GM12878 (cell line): ENCODE results near the gene KRT78. TPM values are rescaled to one million over a fixed set of nuclear protein-coding genes. Genes with fewer than 3 reads are reported as not detected.

Source experiments
- ATAC-seq: fragments of 200-7000 bp; cut with Tn5 transposase; 3 replicates; pipeline ENCODE4 v1.9.1; 2020; ENCODE audit warnings: mild to moderate bottlenecking, moderate library complexity
- BruUV-seq: library from RNA; stranded (reverse); fragments of 400-500 nt; replicated peaks from 2 replicates; lab custom pipeline; 2021; lab: Mats Ljungman, UMichigan
- CTCF ChIA-PET: fragments of 300-600 bp; sonication (Branson Sonifier 250); formaldehyde crosslinking; extraction: SDS; loops from one replicate; lab custom pipeline; 2021; ENCODE audit warnings: inconsistent platforms; lab: Yijun Ruan, JAX
- POLR2A ChIA-PET: fragments of 350-600 bp; formaldehyde crosslinking; extraction: SDS; loops from one replicate; lab custom pipeline; 2021; ENCODE audit warnings: inconsistent platforms; lab: Charles Lee
- RAD21 ChIA-PET: fragments of 300-600 bp; sonication (Branson Sonifier 250); formaldehyde crosslinking; loops from one replicate; lab custom pipeline; 2023; ENCODE audit warnings: antibody characterized with exemption; ENCODE audit not compliant: unreplicated experiment; lab: Charles Lee
- SMC1A ChIA-PET: fragments of 300-600 bp; sonication (Branson Sonifier 250); formaldehyde crosslinking; loops from one replicate; lab custom pipeline; 2023; ENCODE audit not compliant: unreplicated experiment, uncharacterized antibody; lab: Charles Lee
- DNase-seq: peaks from one replicate; pipeline ENCODE4 v3.0.0-alpha.2; 2011; ENCODE audit warnings: low read depth, low spot score
- FAIRE-seq: peaks from 3 replicates; lab custom pipeline; 2011; peaks lifted over from hg19 to GRCh38; lab: Jason Lieb, UNC
- H2AFZ ChIP-seq: 2 replicates; pipeline ENCODE4 v1.6.0; 2011; ENCODE audit warnings: low read depth, low read length, control low read depth; ENCODE audit not compliant: control insufficient read depth
- H3K27ac ChIP-seq: 2 replicates; pipeline ENCODE4 v1.5.1; 2011; ENCODE audit warnings: control low read depth; ENCODE audit not compliant: control insufficient read depth, insufficient read depth
- H3K27me3 ChIP-seq, 2 experiments: replicated peaks in 1 of 2; 2 replicates each; pipeline versions ENCODE4 v1.6.0 to v1.6.1; 2011; ENCODE audit warnings: low read length in 1 of 2; ENCODE audit not compliant: control insufficient read depth in 2 of 2, insufficient read depth in 2 of 2
- H3K36me3 ChIP-seq, 2 experiments: 2 replicates each; pipeline ENCODE4 v1.5.1; 2011; ENCODE audit warnings: low read length in 1 of 2; ENCODE audit not compliant: control insufficient read depth in 2 of 2, insufficient read depth in 2 of 2
- H3K4me1 ChIP-seq: 2 replicates; pipeline ENCODE4 v1.6.1; 2011; ENCODE audit warnings: mild to moderate bottlenecking, low read length, moderate library complexity, mixed read lengths; ENCODE audit not compliant: control insufficient read depth, insufficient read depth
- H3K4me2 ChIP-seq: 2 replicates; pipeline ENCODE4 v1.6.0; 2011; ENCODE audit warnings: control low read depth; ENCODE audit not compliant: control insufficient read depth, insufficient read depth
- H3K4me3 ChIP-seq: fragments of 200-600 bp; sonication (generic); 2 replicates; pipeline ENCODE4 v1.5.1; 2016
- H3K79me2 ChIP-seq: 2 replicates; pipeline ENCODE4 v1.6.0; 2011; ENCODE audit warnings: low read length; ENCODE audit not compliant: control insufficient read depth, insufficient read depth
- H3K9ac ChIP-seq: 2 replicates; pipeline ENCODE4 v1.8.0; 2011; ENCODE audit warnings: low read length, control low read depth, mixed read lengths; ENCODE audit not compliant: control insufficient read depth, insufficient read depth
- H3K9me3 ChIP-seq: replicated peaks from 3 replicates; pipeline ENCODE4 v1.5.1; 2011; ENCODE audit warnings: mild to moderate bottlenecking, low read length; ENCODE audit not compliant: control insufficient read depth, insufficient read depth
- H4K20me1 ChIP-seq: 2 replicates; pipeline ENCODE4 v1.6.0; 2011; ENCODE audit not compliant: control insufficient read depth, insufficient read depth
- IKZF1 ChIP-seq: fragments of 450-650 bp; conservative IDR thresholded peaks from 2 replicates; pipeline ENCODE4 v1.6.1; 2017; ENCODE audit warnings: antibody characterized with exemption, mild to moderate bottlenecking
- MEF2B ChIP-seq: fragments of 450-650 bp; IDR thresholded peaks from 2 replicates; pipeline ENCODE4 v1.6.1; 2018; ENCODE audit warnings: mild to moderate bottlenecking, moderate library complexity; ENCODE audit not compliant: partially characterized antibody, poor library complexity, severe bottlenecking
- NR2F1 ChIP-seq: fragments of 450-650 bp; conservative IDR thresholded peaks from 2 replicates; pipeline ENCODE4 v1.6.1; 2017; ENCODE audit warnings: mild to moderate bottlenecking
- SIX5 ChIP-seq: IDR thresholded peaks from 2 replicates; pipeline ENCODE4 v1.6.1; 2011; ENCODE audit warnings: mild to moderate bottlenecking, low read depth, low read length, moderate library complexity; ENCODE audit not compliant: severe bottlenecking
- SREBF2 ChIP-seq: IDR thresholded peaks from 2 replicates; pipeline ENCODE4 v1.6.1; 2012; ENCODE audit warnings: mild to moderate bottlenecking, low read length
- WRNIP1 ChIP-seq: IDR thresholded peaks from 2 replicates; pipeline ENCODE4 v1.6.1; 2011; ENCODE audit warnings: low read depth, low read length, improper control_type of control experiment, borderline replicate concordance
- ZBTB11 ChIP-seq: fragments of 450-650 bp; formaldehyde crosslinking; IDR thresholded peaks from 2 replicates; pipeline ENCODE4 v1.5.0; 2022; ENCODE audit warnings: mild to moderate bottlenecking, missing genetic modification characterization
- ZBTB4 ChIP-seq: fragments of 450-650 bp; formaldehyde crosslinking; IDR thresholded peaks from 2 replicates; pipeline ENCODE4 v1.4.0; 2022; ENCODE audit warnings: mild to moderate bottlenecking, moderate library complexity
- WGBS: methylation state at CpG from one replicate; pipeline ENCODE4 v1.1.6; 2016; ENCODE audit warnings: low lambda C conversion rate; ENCODE audit not compliant: insufficient replicate concordance, insufficient coverage; ENCODE audit errors: missing lambda C conversion rate; 5-methylcytosine and 5-hydroxymethylcytosine counted together
- in situ Hi-C: fragments of 300-500 bp; cut with MboI; formaldehyde crosslinking; loops from 9 replicates; pipeline ENCODE4 v1.14.3; 2018; ENCODE audit warnings: mixed read lengths
- intact Hi-C: fragments of 100-400 bp; cut with micrococcal nuclease; formaldehyde crosslinking; loops from one replicate; pipeline ENCODE4 v1.14.2; 2022; ENCODE audit not compliant: unreplicated experiment
- polyA plus RNA-seq, 11 experiments: library from polyadenylated mRNA; depleted of rRNA in 4 of 11; unstranded in 6 of 11; stranded (reverse) in 5 of 11; fragments of >200 nt; fragmentation: Nextera tagmentation in 4 of 11; fragmentation: Illumina TruSeq in 1 of 11; extraction: Ambion mirVana in 4 of 11; extraction: Trizol in 1 of 11; gene quantifications; 1 replicate in 1 of 11; 2 replicates in 10 of 11; pipeline versions ENCODE4 v1.2.1 to v1.2.3, GENCODE V29; 2011 to 2016; ENCODE audit warnings: inconsistent platforms in 2 of 11, missing spikeins in 2 of 11, low read depth in 1 of 11
- total RNA-seq, 4 experiments: library from RNA; depleted of rRNA in 3 of 4; stranded (reverse); fragments of >200 nt in 3 of 4; fragmentation: Illumina TruSeq in 1 of 4; extraction: Trizol in 1 of 4; gene quantifications; 2 replicates each; pipeline versions ENCODE4 v1.2.1 to v1.2.3, GENCODE V29; 2013 to 2021
- TF ChIP-seq, protein P1 (sequence below): IDR thresholded peaks from 2 replicates; pipeline ENCODE4 v1.6.1; 2012; ENCODE audit warnings: mild to moderate bottlenecking, low read depth, low read length
- TF ChIP-seq, protein P2 (sequence below): IDR thresholded peaks from 2 replicates; pipeline ENCODE4 v1.6.1; 2011; ENCODE audit warnings: low read depth, mild to moderate bottlenecking, low read length, moderate library complexity, borderline replicate concordance; ENCODE audit errors: extremely low read depth

KRT78 gene
- total and polyA plus RNA-seq, 10 of the 15 experiments (the other 5 are each of a cell fraction or from before 2014, with no cell fraction given) = 0.07 TPM; not detected in 9

GRCh38 chr12:52834727-52835001, 14.1 kb downstream of the KRT78 start (continued):
- no peak for TF ChIP-seq SIX5
- no peak for TF ChIP-seq SREBF2
- TF ChIP-seq, protein P1, sequence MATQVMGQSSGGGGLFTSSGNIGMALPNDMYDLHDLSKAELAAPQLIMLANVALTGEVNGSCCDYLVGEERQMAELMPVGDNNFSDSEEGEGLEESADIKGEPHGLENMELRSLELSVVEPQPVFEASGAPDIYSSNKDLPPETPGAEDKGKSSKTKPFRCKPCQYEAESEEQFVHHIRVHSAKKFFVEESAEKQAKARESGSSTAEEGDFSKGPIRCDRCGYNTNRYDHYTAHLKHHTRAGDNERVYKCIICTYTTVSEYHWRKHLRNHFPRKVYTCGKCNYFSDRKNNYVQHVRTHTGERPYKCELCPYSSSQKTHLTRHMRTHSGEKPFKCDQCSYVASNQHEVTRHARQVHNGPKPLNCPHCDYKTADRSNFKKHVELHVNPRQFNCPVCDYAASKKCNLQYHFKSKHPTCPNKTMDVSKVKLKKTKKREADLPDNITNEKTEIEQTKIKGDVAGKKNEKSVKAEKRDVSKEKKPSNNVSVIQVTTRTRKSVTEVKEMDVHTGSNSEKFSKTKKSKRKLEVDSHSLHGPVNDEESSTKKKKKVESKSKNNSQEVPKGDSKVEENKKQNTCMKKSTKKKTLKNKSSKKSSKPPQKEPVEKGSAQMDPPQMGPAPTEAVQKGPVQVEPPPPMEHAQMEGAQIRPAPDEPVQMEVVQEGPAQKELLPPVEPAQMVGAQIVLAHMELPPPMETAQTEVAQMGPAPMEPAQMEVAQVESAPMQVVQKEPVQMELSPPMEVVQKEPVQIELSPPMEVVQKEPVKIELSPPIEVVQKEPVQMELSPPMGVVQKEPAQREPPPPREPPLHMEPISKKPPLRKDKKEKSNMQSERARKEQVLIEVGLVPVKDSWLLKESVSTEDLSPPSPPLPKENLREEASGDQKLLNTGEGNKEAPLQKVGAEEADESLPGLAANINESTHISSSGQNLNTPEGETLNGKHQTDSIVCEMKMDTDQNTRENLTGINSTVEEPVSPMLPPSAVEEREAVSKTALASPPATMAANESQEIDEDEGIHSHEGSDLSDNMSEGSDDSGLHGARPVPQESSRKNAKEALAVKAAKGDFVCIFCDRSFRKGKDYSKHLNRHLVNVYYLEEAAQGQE = no peak

DNA sequence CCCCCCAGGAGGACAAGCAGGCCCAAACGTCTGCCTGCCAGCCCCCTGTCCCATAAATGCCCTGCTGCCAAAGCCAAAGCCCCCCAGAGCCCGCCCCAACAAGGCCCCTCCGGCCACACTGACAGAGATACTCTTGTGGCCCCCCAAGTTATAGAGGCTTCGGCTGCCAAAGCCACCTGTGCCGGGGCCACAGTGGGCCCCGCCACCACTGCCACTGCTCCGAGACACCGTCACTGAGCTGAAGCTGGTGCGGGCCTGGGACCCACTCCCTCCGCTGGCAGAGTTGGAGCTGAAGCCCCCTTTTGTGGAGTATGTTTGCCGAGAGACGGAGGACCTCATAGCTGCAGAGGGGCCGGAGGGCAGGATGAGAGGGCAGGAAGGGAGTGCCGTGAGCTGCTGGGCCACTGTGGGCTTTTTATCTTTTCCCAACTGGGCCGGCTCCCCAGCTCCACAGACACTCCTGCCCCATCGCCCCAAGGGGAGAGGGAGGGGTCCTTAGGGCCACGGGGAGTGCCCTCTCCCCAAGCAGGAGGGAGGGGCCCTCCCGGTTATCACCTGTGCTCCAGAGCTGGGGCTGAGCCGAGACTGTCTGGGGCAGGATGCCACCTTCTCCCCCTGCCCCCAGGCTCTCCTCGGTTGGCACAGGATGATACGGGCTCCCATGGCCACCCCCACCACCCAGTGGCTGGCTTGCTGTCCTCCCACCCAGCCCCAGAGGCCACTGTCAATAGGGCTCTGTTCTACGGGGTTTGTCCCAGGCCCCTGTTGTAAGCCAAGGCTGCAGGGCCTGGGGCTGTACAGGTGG, 14.7 kb downstream of the KRT78 start, which contains the start of gene KRT79:
KRT79 (minus strand) TSS at position 390 of the 805 bp plus-strand sequence; CDS start at position 339, 51 bp downstream.
- Histone ChIP-seq H3K79me2 (no peaks in the 10 kb centered on the region), H2AFZ (no peak within 1 kb of the TSS), H3K9me3 (no peaks in the 10 kb centered on the region), H3K4me2 (no peak within 1 kb of the TSS), H3K9ac (no peak within 1 kb of the TSS), H3K4me3 (no peak within 1 kb of the TSS), H3K27ac (no peak within 1 kb of the TSS), H3K27me3 (peaks cover 5 to 8% of the 10 kb centered on the region in 2 experiments; a peak in 3 of 4 replicates), H3K36me3 (no peaks in the 10 kb centered on the region), H3K4me1 (no peaks in the 10 kb centered on the region), H4K20me1 (no peaks in the 10 kb centered on the region)
- no peak for FAIRE-seq
- intact Hi-C loops (no loop called here), in situ Hi-C loops (no loop called here)
- SMC1A ChIA-PET = no interaction called here
- 35% methylated on average over 19 of the region's 22 CpGs for WGBS
- BruUV-seq = no TSS peak
- CTCF ChIA-PET = no interaction called here
- no peak for DNase-seq
- no peak for ATAC-seq
- POLR2A ChIA-PET = no interaction called here
- RAD21 ChIA-PET = no interaction called here
- TF ChIP-seq ZBTB4 (CRISPR knock-in tag) (no peak), MEF2B (no peak), ZBTB11 (CRISPR knock-in tag) (no peak), NR2F1 (no peak), IKZF1 (no peak), WRNIP1 (no peak)
- TF ChIP-seq, protein P2, sequence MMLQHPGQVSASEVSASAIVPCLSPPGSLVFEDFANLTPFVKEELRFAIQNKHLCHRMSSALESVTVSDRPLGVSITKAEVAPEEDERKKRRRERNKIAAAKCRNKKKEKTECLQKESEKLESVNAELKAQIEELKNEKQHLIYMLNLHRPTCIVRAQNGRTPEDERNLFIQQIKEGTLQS = no peak
